Gastrocnemius medialis (tissue), 4 donors: ENCODE results near the gene RUNX3. TPM values are rescaled to one million over a fixed set of nuclear protein-coding genes. Genes with fewer than 3 reads are reported as not detected.

ENCODE experiments used
- ATAC-seq, 2 donors: fragments of 150-250 bp; one replicate each; pipeline ENCODE4 v1.9.1; 2016
- DNase-seq, 2 donors: peaks; one replicate each; pipeline ENCODE4 v3.0.0-alpha.2; 2019
- H3K27ac ChIP-seq, 4 donors: fragments of 200-600 bp; sonication (generic); 1 replicate in 1 of 4; 2 replicates in 3 of 4; pipeline ENCODE4 v1.5.1; 2016 to 2018; ENCODE audit warnings: mild to moderate bottlenecking in 2 of 4, moderate library complexity in 1 of 4
- H3K27me3 ChIP-seq, 3 donors: fragments of 200-600 bp; sonication (generic) in 2 of 3; 1 replicate in 1 of 3; 2 replicates in 2 of 3; pipeline versions ENCODE4 v1.5.1 to v1.6.0; 2016 to 2019; ENCODE audit warnings: mild to moderate bottlenecking in 1 of 3, moderate library complexity in 1 of 3
- H3K36me3 ChIP-seq, 2 donors: fragments of 200-600 bp; sonication (generic) in 1 of 2; one replicate each; pipeline ENCODE4 v1.5.1; 2017 to 2018
- H3K4me1 ChIP-seq, 2 donors: fragments of 200-600 bp; sonication (generic) in 1 of 2; one replicate each; pipeline ENCODE4 v1.5.1; 2016 to 2017; ENCODE audit warnings: mild to moderate bottlenecking in 2 of 2
- H3K4me3 ChIP-seq, 4 donors: fragments of 200-600 bp; sonication (generic) in 3 of 4; 1 replicate in 1 of 4; 2 replicates in 3 of 4; pipeline ENCODE4 v1.5.1; 2016 to 2019; ENCODE audit warnings: mild to moderate bottlenecking in 2 of 4
- H3K9me3 ChIP-seq, 3 donors: fragments of 200-600 bp; sonication (generic) in 2 of 3; 1 replicate in 1 of 3; 2 replicates in 2 of 3; pipeline ENCODE4 v1.5.1; 2016 to 2019
- POLR2A ChIP-seq, 2 donors: fragments of 450-650 bp; IDR thresholded peaks; one replicate each; pipeline ENCODE4 v1.6.1; 2017; ENCODE audit warnings: antibody characterized with exemption in 2 of 2, mild to moderate bottlenecking in 2 of 2, moderate library complexity in 2 of 2
- in situ Hi-C, 4 donors: fragments of 200-750 bp; cut with MboI; loops; one replicate each; pipeline versions ENCODE4 v1.15.0 to v1.8.0; 2017; ENCODE audit warnings: low sequenced_read_pairs in 4 of 4
- intact Hi-C: fragments of 100-400 bp; cut with DNase I; formaldehyde crosslinking; loops from one replicate; pipeline ENCODE4 v1.15.1; 2023; ENCODE audit warnings: low total_unique reads
- total RNA-seq, 4 donors: library from RNA; depleted of rRNA; stranded (reverse); fragments of >200 nt; gene quantifications; one replicate each; pipeline versions ENCODE4 v1.1.0 to v1.2.3, GENCODE V29; 2016
- TF ChIP-seq, protein P1 (sequence below), 5 experiments: fragments of 450-650 bp in 3 of 5; fragments of 200-600 bp in 2 of 5; sonication (generic) in 2 of 5; IDR thresholded peaks in 4 of 5; conservative IDR thresholded peaks in 1 of 5; 1 replicate in 4 of 5; 2 replicates in 1 of 5; pipeline ENCODE4 v1.5.1; 2016 to 2019; ENCODE audit warnings: antibody characterized with exemption in 5 of 5, mild to moderate bottlenecking in 3 of 5, moderate library complexity in 3 of 5

RUNX3 gene
- total RNA-seq, 4 donors from 2014 or later: 0.13 to 1.9 (median 0.74) TPM

DNA sequence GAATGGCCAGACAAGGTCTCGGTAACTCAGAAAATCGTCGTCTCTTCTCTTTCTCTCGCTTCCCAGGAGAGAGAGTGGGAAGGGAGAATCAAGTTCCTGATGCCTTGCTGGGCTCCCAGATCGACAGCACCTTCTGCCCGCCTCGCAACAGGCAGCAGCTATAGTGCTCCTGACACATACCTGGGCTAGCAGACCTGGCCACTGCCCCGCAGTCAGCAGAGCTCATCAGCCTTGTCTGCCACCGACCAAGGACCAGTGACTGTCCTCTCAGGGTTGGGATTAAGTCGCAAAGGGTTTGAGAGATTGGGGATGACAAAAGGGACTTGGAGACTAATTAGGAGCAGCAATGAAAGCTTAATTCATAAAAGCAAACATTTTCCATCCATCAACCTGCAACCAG, 4.1 kb downstream of the RUNX3 start:
- intact Hi-C loops (no loop called here), in situ Hi-C loops (no loop called here)
- DNase-seq: no peak
- no peak overlapping the region for H3K27ac ChIP-seq
- H3K36me3 ChIP-seq: no peaks in the 10 kb centered on the region
- peaks cover 53 to 64% (median 57%) of the 10 kb centered on the region in 3 donors for H3K27me3 ChIP-seq
- H3K4me1 ChIP-seq: peaks cover 7 to 9% of the 10 kb centered on the region in 2 donors
- H3K9me3 ChIP-seq: no peaks in the 10 kb centered on the region
- ATAC-seq: no peak
- TF ChIP-seq, protein P1, sequence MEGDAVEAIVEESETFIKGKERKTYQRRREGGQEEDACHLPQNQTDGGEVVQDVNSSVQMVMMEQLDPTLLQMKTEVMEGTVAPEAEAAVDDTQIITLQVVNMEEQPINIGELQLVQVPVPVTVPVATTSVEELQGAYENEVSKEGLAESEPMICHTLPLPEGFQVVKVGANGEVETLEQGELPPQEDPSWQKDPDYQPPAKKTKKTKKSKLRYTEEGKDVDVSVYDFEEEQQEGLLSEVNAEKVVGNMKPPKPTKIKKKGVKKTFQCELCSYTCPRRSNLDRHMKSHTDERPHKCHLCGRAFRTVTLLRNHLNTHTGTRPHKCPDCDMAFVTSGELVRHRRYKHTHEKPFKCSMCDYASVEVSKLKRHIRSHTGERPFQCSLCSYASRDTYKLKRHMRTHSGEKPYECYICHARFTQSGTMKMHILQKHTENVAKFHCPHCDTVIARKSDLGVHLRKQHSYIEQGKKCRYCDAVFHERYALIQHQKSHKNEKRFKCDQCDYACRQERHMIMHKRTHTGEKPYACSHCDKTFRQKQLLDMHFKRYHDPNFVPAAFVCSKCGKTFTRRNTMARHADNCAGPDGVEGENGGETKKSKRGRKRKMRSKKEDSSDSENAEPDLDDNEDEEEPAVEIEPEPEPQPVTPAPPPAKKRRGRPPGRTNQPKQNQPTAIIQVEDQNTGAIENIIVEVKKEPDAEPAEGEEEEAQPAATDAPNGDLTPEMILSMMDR (IDR thresholded peaks at IDR 0.05 in 4 of 5, conservative IDR thresholded peaks at IDR 0.05 in 1 of 5): no peak
- TF ChIP-seq POLR2A (IDR thresholded peaks at IDR 0.05): no peak
- no peak overlapping the region for H3K4me3 ChIP-seq

DNA sequence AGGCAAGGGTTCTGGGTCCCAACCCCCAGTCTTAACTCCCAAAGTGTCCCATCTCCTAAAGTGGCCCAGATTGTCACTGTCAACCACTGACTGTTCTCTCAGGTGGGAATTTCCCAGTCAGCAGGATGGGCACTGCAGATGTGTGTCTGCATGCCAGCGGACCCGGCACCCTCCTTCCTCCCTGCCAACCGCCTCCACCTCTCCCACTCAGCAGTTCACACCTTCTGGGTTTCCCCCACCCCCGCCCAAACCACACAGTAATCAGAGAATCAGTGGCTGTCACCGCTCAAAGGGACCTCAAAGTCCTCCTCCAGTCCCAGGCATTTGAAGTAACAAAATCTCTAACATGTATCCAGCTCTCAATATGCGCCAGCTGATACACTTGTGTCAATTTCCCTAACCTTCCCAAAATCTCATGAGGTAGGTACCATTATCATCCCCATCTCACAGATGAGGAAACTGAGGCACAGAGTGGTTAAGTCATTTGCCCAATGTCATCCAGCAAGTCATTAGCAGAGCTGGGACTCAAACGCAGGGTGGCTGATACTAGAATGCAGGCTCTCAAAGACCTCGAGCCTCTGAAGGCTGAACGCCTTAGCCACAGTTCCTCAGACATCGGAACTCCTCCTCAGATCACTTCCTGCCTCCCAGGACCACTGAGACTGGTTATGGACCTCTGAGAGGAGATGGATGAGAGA, 4.8 kb downstream of the RUNX3 start:
- H3K36me3 ChIP-seq: no peaks in the 10 kb centered on the region
- peaks cover 7 to 11% of the 10 kb centered on the region in 2 donors for H3K4me1 ChIP-seq
- no peaks in the 10 kb centered on the region for H3K9me3 ChIP-seq
- no peak overlapping the region for H3K4me3 ChIP-seq
- ATAC-seq: no peak
- TF ChIP-seq, protein P1 (IDR thresholded peaks at IDR 0.05 in 4 of 5, conservative IDR thresholded peaks at IDR 0.05 in 1 of 5): no peak
- no peak for TF ChIP-seq POLR2A (IDR thresholded peaks at IDR 0.05)
- no peak overlapping the region for H3K27ac ChIP-seq
- in situ Hi-C loops: no loop called here
- H3K27me3 ChIP-seq: peaks cover 46 to 57% (median 49%) of the 10 kb centered on the region in 3 donors
- intact Hi-C loops: no loop called here
- no peak for DNase-seq

DNA sequence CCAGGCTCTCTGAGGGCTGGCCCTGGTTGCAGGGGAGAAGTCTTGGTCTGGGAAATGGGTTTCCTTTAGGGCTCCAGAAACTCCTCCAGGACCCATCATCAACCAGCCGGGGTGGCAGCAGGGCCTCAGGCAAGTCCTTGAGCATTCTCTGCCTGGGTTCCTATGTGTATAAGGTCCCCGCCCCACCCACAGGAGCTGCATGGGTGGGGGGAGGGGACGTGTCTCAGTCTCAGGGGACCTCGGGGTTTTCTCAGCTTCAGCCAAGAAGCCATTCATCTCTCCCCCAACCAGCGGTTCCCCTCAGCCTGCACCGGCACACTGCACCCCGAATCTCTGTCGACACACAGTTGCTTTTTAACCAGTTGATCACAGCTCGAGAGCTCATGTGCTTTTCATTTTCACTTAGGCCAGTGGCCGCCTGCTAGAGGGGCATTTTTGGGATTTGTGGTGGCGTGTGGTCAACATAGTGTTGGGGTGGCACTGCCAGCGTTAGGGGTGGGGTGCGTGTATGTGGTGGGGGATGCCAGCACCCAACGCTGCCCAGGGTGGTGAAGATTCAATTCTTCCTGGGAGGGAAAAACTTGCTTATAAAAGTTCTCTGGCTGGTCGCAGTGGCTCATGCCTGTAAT, 6.5 kb downstream of the RUNX3 start:
- no peak for TF ChIP-seq POLR2A (IDR thresholded peaks at IDR 0.05)
- TF ChIP-seq, protein P1 (IDR thresholded peaks at IDR 0.05 in 4 of 5, conservative IDR thresholded peaks at IDR 0.05 in 1 of 5): no peak
- H3K4me3 ChIP-seq: no peak overlapping the region
- DNase-seq: no peak
- H3K9me3 ChIP-seq: no peaks in the 10 kb centered on the region
- intact Hi-C loops: no loop called here
- no peak for ATAC-seq
- no peaks in the 10 kb centered on the region for H3K36me3 ChIP-seq
- in situ Hi-C loops: no loop called here
- peaks cover 8 to 9% of the 10 kb centered on the region in 2 donors for H3K4me1 ChIP-seq
- H3K27me3 ChIP-seq: peaks cover 36 to 46% (median 38%) of the 10 kb centered on the region in 3 donors
- H3K27ac ChIP-seq: no peak overlapping the region

DNA sequence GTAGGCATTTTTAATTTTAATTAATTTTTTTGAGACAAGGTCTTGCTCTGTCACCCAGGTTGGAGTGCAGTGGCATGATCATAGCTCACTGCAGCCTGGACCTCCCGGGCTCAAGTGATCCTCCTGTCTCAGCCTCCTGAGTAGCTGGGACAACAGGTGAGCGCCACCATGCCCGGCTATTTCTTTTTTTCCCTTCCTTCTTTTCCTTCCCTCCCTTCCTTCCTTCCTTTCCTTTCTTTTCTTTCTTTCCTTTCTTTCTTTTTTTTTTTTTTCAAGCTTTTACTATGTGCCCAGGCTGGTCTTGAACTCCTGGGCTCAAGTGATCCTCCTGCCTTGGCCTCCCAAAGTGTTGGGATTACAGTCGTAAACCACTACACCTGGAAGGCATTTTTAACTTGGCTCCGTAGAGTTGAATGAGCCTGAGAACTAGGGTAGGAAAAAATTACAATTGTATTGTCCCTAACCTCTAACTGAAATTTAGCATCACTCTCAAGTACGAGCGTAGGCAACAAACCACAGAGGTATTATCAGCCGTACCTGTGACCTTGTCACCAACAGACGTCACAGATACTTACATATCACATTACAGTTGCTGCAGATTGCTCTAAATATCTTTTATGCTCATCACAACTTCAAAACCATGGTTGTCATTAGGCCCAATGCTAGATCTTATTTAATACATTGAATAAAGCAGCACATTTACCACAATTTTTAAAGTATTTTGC, 8.0 kb downstream of the RUNX3 start:
- intact Hi-C loops: no loop called here
- no peak for DNase-seq
- in situ Hi-C loops: no loop called here
- H3K9me3 ChIP-seq: no peaks in the 10 kb centered on the region
- H3K4me1 ChIP-seq: peaks cover 7% of the 10 kb centered on the region in 2 donors
- ATAC-seq: no peak
- TF ChIP-seq POLR2A (IDR thresholded peaks at IDR 0.05): no peak
- TF ChIP-seq, protein P1 (IDR thresholded peaks at IDR 0.05 in 4 of 5, conservative IDR thresholded peaks at IDR 0.05 in 1 of 5): no peak
- no peak overlapping the region for H3K4me3 ChIP-seq
- peaks cover 21 to 31% (median 23%) of the 10 kb centered on the region in 3 donors for H3K27me3 ChIP-seq
- H3K27ac ChIP-seq: no peak overlapping the region
- H3K36me3 ChIP-seq: no peaks in the 10 kb centered on the region
